HCT116 (cell line): ENCODE measurements around the gene AP2A1. TPM values are rescaled to one million over a fixed set of nuclear protein-coding genes. Genes with fewer than 3 reads are reported as not detected.

ENCODE experiments used
- ATAC-seq: fragments of 200-7000 bp; cut with Tn5 transposase; 2 replicates; pipeline ENCODE4 v1.9.1; 2020; ENCODE audit warnings: mild to moderate bottlenecking, moderate library complexity
- BruUV-seq: library from RNA; stranded (reverse); fragments of 400-500 nt; replicated peaks from 2 replicates; lab custom pipeline; 2021; lab: Mats Ljungman, UMichigan
- CTCF ChIA-PET: fragments of 300-600 bp; sonication (Branson Sonifier 250); formaldehyde crosslinking; loops from one replicate; lab custom pipeline; 2021; ENCODE audit warnings: antibody characterized with exemption; lab: Charles Lee
- POLR2A ChIA-PET: fragments of 300-600, 350-600 bp; sonication (Branson Sonifier 250); formaldehyde crosslinking; loops from one replicate; lab custom pipeline; 2021; ENCODE audit warnings: antibody characterized with exemption; lab: Charles Lee
- RAD21 ChIA-PET, 2 experiments: fragments of 300-600 bp; sonication (Branson Sonifier 250); formaldehyde crosslinking; loops; one replicate each; lab custom pipeline; 2023; ENCODE audit warnings: low total read pairs in 2 of 2; ENCODE audit not compliant: uncharacterized antibody in 2 of 2, unreplicated experiment in 2 of 2, low non-redundant PET in 1 of 2; lab: Charles Lee
- DNase-seq: peaks from one replicate; pipeline ENCODE4 v3.0.0-alpha.2; 2010; ENCODE audit warnings: low read depth, low spot score
- H2AFZ ChIP-seq: fragments of 200-600 bp; shearing (Covaris generic), sonication (generic); 2 replicates; pipeline ENCODE4 v1.6.1; 2017; ENCODE audit warnings: low read depth, mixed run types, mixed read lengths, antibody characterized with exemption, low read length; ENCODE audit not compliant: poor library complexity, severe bottlenecking
- H3K27ac ChIP-seq: 2 replicates; pipeline ENCODE4 v1.5.1; 2012; ENCODE audit warnings: low read depth, low read length
- H3K27me3 ChIP-seq: fragments of 200-600 bp; sonication (generic); 2 replicates; pipeline ENCODE4 v1.6.1; 2016; ENCODE audit warnings: mixed run types, low read length, mixed read lengths; ENCODE audit not compliant: insufficient read depth
- H3K36me3 ChIP-seq, 2 experiments: fragments of 200-500 bp in 1 of 2; fragments of 200-600 bp in 1 of 2; sonication (Bioruptor generic) in 1 of 2; sonication (generic) in 1 of 2; 2 replicates each; pipeline versions ENCODE4 v1.5.1 to v1.6.1; 2014 to 2016; ENCODE audit warnings: low read length in 2 of 2, inconsistent platforms in 1 of 2, mixed read lengths in 1 of 2, mixed run types in 1 of 2; ENCODE audit not compliant: insufficient read depth in 2 of 2, control insufficient read depth in 1 of 2
- H3K4me1 ChIP-seq, 2 experiments: fragments of 200-600 bp in 1 of 2; sonication (generic) in 1 of 2; 2 replicates each; pipeline versions ENCODE4 v1.5.1 to v1.6.1; 2012 to 2017; ENCODE audit warnings: low read length in 2 of 2, inconsistent platforms in 1 of 2, mild to moderate bottlenecking in 1 of 2, mixed read lengths in 1 of 2, mixed run types in 1 of 2, moderate library complexity in 1 of 2; ENCODE audit not compliant: insufficient read depth in 2 of 2, control insufficient read depth in 1 of 2
- H3K4me2 ChIP-seq: fragments of 200-600 bp; sonication (generic); 2 replicates; pipeline ENCODE4 v1.6.1; 2017; ENCODE audit warnings: mixed run types, low read length, mixed read lengths
- H3K4me3 ChIP-seq, 2 experiments: fragments of 200-600 bp in 1 of 2; sonication (generic) in 1 of 2; replicated peaks in 1 of 2; 2 replicates each; pipeline ENCODE4 v1.5.1; 2011 to 2016; ENCODE audit warnings: low read length in 2 of 2, control low read depth in 1 of 2, low read depth in 1 of 2, mild to moderate bottlenecking in 1 of 2, mixed read lengths in 1 of 2, mixed run types in 1 of 2
- H3K79me2 ChIP-seq: fragments of 200-600 bp; sonication (generic); 2 replicates; pipeline ENCODE4 v1.6.1; 2017; ENCODE audit warnings: mild to moderate bottlenecking, mixed run types, low read length, moderate library complexity, mixed read lengths; ENCODE audit not compliant: insufficient read depth
- H3K9ac ChIP-seq: fragments of 200-600 bp; sonication (generic); 2 replicates; pipeline ENCODE4 v1.6.1; 2016; ENCODE audit warnings: low read length, mixed read lengths
- H3K9me2 ChIP-seq: fragments of 200-600 bp; sonication (generic), shearing (Covaris generic); 2 replicates; pipeline ENCODE4 v1.6.1; 2017; ENCODE audit warnings: mixed run types, mild to moderate bottlenecking, moderate library complexity; ENCODE audit not compliant: insufficient read depth
- H3K9me3 ChIP-seq, 2 experiments: fragments of 200-500 bp in 1 of 2; fragments of 200-600 bp in 1 of 2; sonication (Bioruptor generic) in 1 of 2; sonication (generic) in 1 of 2; 2 replicates each; pipeline ENCODE4 v1.6.1; 2014 to 2017; ENCODE audit warnings: low read length in 2 of 2, mixed read lengths in 2 of 2, inconsistent platforms in 1 of 2, low read depth in 1 of 2, mild to moderate bottlenecking in 1 of 2, mixed run types in 1 of 2, moderate library complexity in 1 of 2; ENCODE audit not compliant: control insufficient read depth in 1 of 2, insufficient read depth in 1 of 2
- H4K20me1 ChIP-seq: fragments of 200-600 bp; sonication (generic), shearing (Covaris generic); 2 replicates; pipeline ENCODE4 v1.6.1; 2017; ENCODE audit warnings: mixed run types, mild to moderate bottlenecking, moderate library complexity; ENCODE audit not compliant: insufficient read depth
- CEBPB ChIP-seq: IDR thresholded peaks from 2 replicates; pipeline ENCODE4 v1.6.1; 2012; ENCODE audit warnings: low read depth
- CTCF ChIP-seq, 3 experiments: fragments of 200-600 bp in 1 of 3; sonication (generic) in 1 of 3; IDR thresholded peaks in 2 of 3; conservative IDR thresholded peaks in 1 of 3; 2 replicates each; pipeline ENCODE4 v1.5.1; 2012 to 2017; ENCODE audit warnings: low read depth in 2 of 3, low read length in 2 of 3, antibody characterized with exemption in 1 of 3, borderline replicate concordance in 1 of 3, control low read depth in 1 of 3, mild to moderate bottlenecking in 1 of 3, mixed read lengths in 1 of 3, mixed run types in 1 of 3, moderate library complexity in 1 of 3; ENCODE audit not compliant: insufficient read depth in 1 of 3
- EGR1 ChIP-seq: IDR thresholded peaks from 2 replicates; pipeline ENCODE4 v1.6.1; 2012; ENCODE audit warnings: low read depth
- ELF1 ChIP-seq: IDR thresholded peaks from 2 replicates; pipeline ENCODE4 v1.6.1; 2012; ENCODE audit warnings: low read depth, borderline replicate concordance
- EZH2 ChIP-seq: fragments of 200-600 bp; sonication (generic); IDR thresholded peaks from 2 replicates; pipeline ENCODE4 v1.6.1; 2017; ENCODE audit warnings: antibody characterized with exemption, mixed run types
- EZH2phosphoT487 ChIP-seq: fragments of 200-600 bp; IDR thresholded peaks from 2 replicates; pipeline ENCODE4 v1.6.1; 2018; ENCODE audit warnings: antibody characterized with exemption, borderline replicate concordance
- FOSL1 ChIP-seq: IDR thresholded peaks from 2 replicates; pipeline ENCODE4 v1.6.1; 2012; ENCODE audit warnings: low read depth
- JUND ChIP-seq: IDR thresholded peaks from 2 replicates; pipeline ENCODE4 v1.6.1; 2012
- MAX ChIP-seq: IDR thresholded peaks from 2 replicates; pipeline ENCODE4 v1.6.1; 2012
- RAD21 ChIP-seq: IDR thresholded peaks from 2 replicates; pipeline ENCODE4 v1.6.1; 2012; ENCODE audit warnings: low read depth, mild to moderate bottlenecking
- SIN3A ChIP-seq: IDR thresholded peaks from 2 replicates; pipeline ENCODE4 v1.6.1; 2012; ENCODE audit warnings: low read depth
- SP1 ChIP-seq: IDR thresholded peaks from 2 replicates; pipeline ENCODE4 v1.6.1; 2012; ENCODE audit warnings: low read depth
- SRF ChIP-seq: IDR thresholded peaks from 2 replicates; pipeline ENCODE4 v1.6.1; 2012; ENCODE audit warnings: low read depth
- TCF7L2 ChIP-seq: IDR thresholded peaks from 2 replicates; pipeline ENCODE4 v1.7.0; 2011; ENCODE audit warnings: borderline replicate concordance, inconsistent platforms; ENCODE audit not compliant: insufficient read depth, insufficient read length; ENCODE audit errors: extremely low read depth
- YY1 ChIP-seq: IDR thresholded peaks from 2 replicates; pipeline ENCODE4 v1.6.1; 2011; ENCODE audit warnings: low read length, low read depth, moderate library complexity, mild to moderate bottlenecking; ENCODE audit not compliant: insufficient replicate concordance; ENCODE audit errors: extremely low read depth
- ZNF274 ChIP-seq: fragments of 200-500 bp; sonication (Bioruptor generic); IDR thresholded peaks from 2 replicates; pipeline ENCODE4 v1.6.1; 2014; ENCODE audit warnings: mild to moderate bottlenecking, low read depth, low read length, inconsistent platforms
- intact Hi-C: fragments of 100-400 bp; cut with micrococcal nuclease; formaldehyde crosslinking; loops from 2 replicates; pipeline ENCODE4 v1.10.0; 2022
- total RNA-seq: library from RNA; stranded (reverse); gene quantifications from one replicate; pipeline ENCODE4 v1.2.1, GENCODE V29; 2021; ENCODE audit not compliant: unreplicated experiment

Gene AP2A1
- total RNA-seq, 1 experiment from 2014 or later: 102 TPM

GRCh38 chr19:49832556-49832955, 65.8 kb downstream of the AP2A1 start:
- TF ChIP-seq EGR1 (no peak), SIN3A (no peak), FOSL1 (no peak), SP1 (no peak), CTCF (IDR thresholded peaks at IDR 0.05 in 2 of 3, conservative IDR thresholded peaks at IDR 0.05 in 1 of 3; ENCODE audit: borderline replicate concordance in 1 of 3, insufficient read depth in 1 of 3, low read depth in 2 of 3, low read length in 2 of 3) (no peak), RAD21 (no peak), EZH2 (no peak), EZH2phosphoT487 (no peak), MAX (no peak), TCF7L2 (no peak), ELF1 (no peak), CEBPB (no peak), SRF (no peak), ZNF274 (no peak), YY1 (no peak), JUND (no peak)

More at GRCh38 chr19:49832556-49832955, 65.8 kb downstream of the AP2A1 start:
- Histone ChIP-seq H3K9me2 (no peaks in the 10 kb centered on the region), H3K27ac (no peak overlapping the region), H3K9ac (no peak overlapping the region), H3K79me2 (peaks cover 3% of the 10 kb centered on the region; the same call in 1 of the 2 replicates), H3K36me3 (peaks cover 23 to 34% of the 10 kb centered on the region in 2 experiments; a peak in 3 of 4 replicates), H4K20me1 (no peaks in the 10 kb centered on the region), H2AFZ (no peak overlapping the region), H3K27me3 (no peaks in the 10 kb centered on the region), H3K9me3 (no peaks in the 10 kb centered on the region), H3K4me2 (no peak overlapping the region), H3K4me3 (no peak overlapping the region), H3K4me1 (no peaks in the 10 kb centered on the region)
- no peak for ATAC-seq
- ChIA-PET RAD21 (no interaction called here), CTCF (no interaction called here), POLR2A (no interaction called here)
- intact Hi-C loops: no loop called here
- BruUV-seq: TSS peak; percentile 38
- no peak for DNase-seq
